HG03521 (cell line): ENCODE measurements around the gene C1orf87.

ENCODE experiments used
- ATAC-seq: cut with Tn5 transposase; IDR thresholded peaks from one replicate; pipeline ENCODE4 v1.9.1; 2021; ENCODE audit warnings: mild to moderate bottlenecking, moderate library complexity; ENCODE audit not compliant: unreplicated experiment

The C1orf87 gene

DNA sequence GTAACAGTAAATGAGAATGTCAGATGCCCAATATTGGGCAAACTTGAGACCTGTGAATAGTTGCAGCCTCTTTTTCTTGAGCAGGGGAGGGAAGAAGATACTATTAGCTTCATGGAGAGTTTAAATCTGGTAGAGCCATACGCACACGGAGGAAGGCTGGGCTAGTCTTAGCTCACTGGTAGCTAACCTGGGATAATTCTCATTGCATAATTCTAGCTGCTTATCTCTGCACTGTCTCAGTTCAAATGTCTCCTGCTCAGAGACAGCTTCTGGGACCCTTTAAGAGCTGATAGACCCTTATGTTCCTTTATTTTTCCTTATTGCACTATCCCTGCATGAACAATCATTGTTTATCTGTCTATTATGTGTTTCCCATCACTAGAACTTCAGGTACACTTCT is 8.4 kb downstream of the C1orf87 start:
- no peak for ATAC-seq

DNA sequence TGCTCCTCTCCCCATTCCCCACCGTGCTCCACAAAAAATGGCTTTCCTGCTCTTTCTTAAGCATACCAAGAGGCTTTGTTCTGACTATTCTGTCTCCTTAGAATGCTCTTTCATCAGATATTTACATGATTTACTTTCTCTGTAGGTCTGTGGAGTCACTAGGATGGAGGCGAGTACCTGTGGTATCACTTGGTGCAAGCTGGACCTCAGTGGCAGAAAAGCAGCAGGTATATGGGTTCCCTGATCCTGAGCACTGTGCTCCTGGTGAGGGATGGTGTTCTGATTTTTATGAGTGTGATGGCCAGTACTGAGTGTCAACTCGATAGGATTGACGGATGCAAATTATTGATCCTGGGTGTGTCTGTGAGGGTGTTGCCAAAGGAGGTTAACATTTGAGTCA is 10.0 kb downstream of the C1orf87 start:
- ATAC-seq: no peak

DNA sequence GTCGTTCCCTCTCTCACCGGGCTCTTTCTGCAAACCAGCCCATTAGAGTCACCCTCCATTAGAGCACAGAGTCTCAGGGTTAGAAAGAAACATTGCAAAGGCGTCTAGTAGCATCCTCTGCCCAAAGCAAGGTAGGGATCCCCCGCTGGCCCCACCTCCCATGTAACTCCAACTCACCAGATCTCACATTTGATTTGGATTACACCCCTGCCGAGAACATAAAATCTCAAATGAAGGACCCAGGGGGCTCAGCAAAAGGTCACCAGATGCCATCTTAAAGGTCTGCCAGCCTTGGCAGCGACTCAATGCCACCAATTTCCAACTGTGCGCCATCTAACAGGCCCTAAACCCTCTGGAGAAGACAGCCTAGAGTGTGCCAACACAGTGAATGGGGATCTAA is 14.1 kb downstream of the C1orf87 start:
- ATAC-seq: no peak

DNA sequence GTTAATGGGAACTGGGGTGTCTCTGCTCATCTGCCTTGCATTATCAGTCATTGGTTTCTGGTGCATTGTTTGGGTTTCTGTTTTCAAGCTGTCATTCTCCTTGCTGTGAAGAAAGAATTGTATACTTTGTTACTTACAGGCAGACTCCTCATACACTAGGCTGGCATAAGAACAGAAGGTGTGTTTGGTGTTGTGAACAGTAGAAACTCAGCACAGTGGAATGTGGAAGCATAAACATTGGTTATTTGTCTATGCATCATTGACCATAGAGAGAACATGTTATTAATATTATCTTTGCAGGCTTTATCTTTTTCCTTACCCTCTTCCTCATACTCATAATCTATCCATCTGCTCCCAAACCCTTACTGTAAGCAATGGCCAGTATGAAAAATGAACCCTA is 18.2 kb downstream of the C1orf87 start:
- ATAC-seq: no peak

DNA sequence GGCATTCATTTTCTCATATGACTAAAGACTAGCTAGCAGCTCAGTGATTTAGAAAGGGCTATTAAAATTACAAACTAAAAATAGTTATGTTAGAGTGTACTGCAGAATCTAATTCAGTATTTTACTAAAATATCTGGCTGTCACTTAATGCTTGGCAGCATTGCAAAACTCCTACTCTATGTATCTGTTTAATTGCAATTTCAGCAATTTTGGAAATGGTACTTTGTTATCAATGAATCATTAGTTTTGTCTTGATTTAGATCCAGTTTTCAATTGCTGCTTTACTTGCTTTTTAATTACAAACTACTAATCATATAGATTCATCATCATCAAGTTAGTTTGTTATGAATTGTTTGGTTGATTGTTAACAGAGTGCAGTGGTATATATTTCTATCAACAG is 19.2 kb downstream of the C1orf87 start:
- ATAC-seq: no peak

DNA sequence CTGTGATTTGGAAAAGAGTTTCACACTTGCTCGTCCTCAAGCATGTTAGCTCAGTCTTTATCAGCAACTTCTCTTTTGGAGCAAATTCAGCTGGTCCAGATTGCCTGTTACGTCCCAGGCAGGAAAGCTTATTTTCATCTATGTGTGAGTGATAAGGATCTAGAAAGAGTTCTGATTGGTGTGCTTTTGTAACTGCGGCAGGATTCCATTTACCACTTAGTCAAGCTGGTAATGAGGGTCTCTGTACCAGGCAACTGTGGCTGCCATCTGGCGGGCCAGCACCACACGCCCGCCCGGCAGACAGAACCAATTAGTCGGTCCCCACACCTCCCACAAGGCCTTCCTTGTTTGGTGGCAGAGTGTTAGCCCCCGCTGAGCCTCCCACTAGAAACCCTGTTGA is 21.0 kb downstream of the C1orf87 start:
- ATAC-seq: no peak

DNA sequence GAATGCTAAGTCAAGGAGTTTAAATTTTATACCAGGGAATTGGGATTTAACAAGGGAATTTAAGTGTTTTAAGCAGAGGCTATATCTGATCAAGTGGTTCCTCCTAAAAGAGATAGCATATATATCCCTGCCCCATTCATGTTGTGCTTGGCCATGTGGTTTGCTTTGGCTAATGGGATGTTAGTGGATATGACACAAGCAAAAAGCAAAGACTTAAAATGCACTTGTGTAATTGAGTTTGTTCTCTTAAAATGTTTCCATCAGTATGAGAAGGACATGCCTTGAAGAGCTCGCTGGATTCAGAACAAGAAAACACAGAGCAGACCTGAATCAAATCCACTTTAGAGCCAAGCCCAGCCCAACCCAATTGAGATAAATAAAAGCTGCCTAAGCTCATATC is 22.4 kb downstream of the C1orf87 start:
- no peak for ATAC-seq

DNA sequence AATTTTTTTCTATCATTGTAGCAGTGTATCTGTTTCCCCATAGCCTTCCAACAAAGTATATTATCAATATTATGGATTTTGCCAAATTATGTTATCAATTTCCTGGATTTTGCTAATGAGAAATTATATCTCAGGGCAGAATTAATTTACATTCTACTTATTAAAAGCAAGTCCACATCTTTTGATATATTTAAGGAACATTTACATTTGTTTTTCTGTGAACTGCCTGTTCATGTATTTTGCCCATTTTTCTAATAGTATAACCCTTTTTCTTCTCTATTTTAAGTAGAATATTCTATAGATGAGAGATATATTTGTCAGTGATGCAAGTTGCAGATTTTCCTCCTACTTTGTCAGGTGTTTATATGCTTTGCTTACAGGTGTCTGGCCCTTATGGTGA is 24.4 kb downstream of the C1orf87 start:
- ATAC-seq: no peak

DNA sequence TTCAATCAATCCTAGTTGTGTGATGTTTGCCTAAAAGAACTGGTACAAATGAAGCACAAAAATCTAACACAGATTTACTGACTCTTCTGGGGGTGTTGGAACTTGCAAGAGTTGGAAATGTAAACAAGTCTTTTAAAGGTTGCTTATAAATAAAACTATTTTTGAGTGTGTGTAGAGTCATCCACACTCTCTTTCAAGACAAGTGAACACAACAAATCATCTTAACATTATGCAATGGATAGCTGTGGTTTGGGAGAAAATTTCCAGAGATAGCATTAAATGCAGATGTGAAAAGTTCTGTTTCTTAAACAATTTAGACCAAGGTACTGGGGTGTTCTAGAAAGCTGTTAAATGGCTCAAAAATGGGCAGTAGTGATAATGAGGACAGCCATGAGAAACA is 28.7 kb downstream of the C1orf87 start:
- ATAC-seq: no peak

DNA sequence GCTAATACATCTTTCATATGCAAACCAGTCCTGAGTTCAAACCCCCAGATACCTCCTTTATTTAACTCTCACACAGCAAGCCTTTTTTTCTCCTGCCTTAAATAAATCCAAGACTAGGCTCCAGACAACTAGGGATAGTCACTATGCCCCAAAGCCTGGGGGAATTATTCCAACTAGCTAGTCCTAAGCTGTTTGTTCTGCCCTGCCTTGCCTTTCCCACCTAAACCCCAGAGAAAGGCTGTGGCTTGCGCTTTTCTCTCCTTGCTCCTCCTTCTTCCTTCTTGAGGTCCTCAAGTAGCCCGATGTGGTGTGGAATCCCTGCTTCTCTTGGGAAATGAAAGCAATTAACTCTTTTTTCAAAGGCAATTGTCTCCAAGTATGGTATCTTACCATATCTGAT is 31.8 kb downstream of the C1orf87 start:
- no peak for ATAC-seq

DNA sequence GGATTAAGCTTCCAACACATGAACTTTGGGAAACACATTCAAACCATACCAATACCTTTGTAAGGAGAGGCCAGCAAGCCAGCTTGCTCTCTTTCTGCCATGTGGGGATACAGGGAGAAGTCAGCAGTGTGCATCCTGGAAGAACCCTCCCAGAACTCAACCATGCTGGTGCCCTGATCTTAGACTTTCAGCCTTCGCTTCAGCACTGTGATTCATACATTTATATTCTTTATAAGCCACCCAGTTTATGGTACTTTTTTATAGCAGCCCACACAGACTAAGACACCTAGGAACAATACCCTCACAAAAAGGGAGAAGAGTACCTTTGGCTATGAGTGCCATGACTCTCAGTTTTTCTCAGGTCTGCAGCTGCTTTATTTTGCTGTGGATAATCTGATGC is 35.9 kb downstream of the C1orf87 start:
- no peak for ATAC-seq

DNA sequence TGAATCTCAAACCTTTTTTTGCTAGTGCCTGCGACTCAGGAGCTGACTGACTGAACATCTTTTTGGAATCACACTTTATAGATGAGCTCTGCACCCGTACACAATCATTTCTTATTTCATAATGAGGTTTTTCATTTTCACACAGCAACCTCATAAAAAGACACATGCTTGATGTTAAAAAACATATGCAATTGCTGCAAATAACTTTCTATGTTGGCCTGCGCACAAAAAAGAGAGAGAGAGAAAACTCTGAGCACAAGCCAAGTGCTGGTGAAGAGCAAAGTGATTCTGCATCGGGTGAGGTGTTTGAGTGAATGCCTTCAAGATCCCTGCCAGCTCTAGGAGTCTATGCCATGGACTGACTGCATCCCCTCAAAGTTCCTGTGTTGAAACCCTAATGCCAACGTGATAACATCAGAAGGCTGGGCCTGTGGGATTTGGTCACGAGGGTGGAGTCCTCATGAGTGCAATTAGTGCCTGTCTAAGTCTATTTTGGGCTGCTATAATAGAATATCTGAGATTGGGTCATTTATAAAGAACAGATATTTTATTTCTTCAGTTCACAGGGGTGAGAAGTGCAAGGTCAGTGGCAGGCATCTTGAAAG is 36.6 kb downstream of the C1orf87 start:
- ATAC-seq: no peak

DNA sequence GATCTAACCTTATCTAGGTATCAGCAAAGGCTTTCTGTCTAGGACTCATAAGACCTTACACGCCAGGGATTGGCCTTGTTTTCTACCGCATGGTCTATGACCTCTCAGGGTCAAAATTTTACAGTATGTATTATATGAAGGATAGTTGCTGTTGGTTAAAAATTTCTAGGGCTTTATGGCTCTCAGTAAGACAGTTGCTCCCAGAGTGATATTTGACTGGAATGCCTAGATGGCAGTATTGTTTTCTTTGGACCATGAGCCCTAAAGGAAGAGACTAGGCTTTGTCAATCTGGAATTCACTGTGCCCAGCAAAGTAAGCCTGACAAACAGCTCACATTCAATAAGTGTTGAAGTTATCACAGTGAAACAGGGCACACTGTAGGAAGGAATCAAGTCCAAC is 37.6 kb downstream of the C1orf87 start:
- no peak for ATAC-seq

DNA sequence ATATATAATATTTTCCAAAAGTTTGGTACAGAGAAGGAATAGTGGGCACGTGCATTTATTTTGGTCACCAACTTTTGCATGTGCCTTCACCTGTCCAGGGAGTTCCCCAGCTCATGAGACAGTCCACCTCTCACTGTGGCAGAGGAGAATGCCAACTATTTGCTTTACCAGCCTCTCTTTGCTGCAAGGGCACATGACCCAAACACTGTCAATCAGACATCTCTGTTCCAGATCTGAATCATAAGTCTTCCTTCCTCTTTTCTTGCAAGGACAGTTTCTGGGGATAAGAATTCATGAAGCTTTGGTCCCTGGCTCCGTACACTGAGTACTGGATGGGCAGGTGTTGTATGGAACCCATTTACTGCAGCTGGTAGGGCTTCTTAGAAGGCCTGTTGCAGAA is 38.6 kb downstream of the C1orf87 start:
- ATAC-seq: no peak

DNA sequence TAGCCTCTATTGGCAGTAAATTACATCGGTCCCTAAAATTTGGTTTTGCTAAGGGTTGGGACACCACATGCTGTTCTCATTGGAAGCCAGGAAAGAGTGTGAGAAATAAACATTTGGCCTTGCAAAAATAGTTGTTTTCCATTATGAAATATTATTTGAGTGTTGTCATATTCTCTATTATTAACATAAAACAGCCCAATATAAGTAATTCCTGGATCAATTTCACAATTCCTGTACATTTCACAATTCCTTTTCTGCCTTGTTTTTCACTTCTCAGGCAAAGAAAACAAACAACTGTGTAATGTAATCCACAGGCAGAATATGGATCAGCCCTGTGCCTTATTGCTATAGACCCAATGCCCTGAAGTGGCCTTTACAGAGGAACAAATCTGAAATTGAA is 40.5 kb downstream of the C1orf87 start:
- ATAC-seq: no peak

DNA sequence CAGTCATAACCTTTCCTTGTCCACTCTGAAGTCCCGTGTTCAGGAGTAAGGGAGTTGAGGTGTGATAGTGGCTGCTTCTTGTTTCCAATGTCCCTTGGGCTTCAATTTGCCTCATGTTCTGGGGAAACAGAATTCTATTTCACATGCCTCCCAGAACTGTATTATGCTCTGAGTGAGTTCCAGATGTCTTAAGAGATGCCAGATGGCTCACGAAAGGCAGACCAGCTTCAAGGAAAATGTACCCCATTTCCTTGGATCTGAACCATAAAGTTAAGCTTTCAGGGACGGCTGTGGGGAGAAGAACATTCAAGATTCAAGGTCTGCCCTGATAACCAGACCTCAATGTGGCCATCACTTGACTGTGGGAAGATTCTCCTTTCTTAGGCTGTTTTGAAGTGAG is 42.4 kb downstream of the C1orf87 start:
- no peak for ATAC-seq

DNA sequence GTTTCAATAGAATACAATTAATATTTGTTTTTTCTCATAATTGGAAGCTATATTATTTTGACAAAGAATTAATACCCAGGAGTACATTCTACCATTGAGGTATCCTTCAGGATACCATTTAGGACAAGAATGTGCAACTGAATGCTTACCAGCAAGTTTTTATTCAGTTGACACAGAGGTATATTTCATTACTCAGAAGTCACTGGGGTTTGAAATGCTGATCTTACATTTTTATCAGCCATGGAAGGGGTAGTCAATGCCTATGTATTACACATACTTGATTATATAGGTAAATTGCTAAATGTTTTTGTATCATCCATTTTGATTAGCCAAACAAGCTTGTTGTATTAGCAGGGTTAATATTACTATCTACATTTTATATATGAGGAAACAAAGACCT is 48.0 kb downstream of the C1orf87 start:
- ATAC-seq: no peak

DNA sequence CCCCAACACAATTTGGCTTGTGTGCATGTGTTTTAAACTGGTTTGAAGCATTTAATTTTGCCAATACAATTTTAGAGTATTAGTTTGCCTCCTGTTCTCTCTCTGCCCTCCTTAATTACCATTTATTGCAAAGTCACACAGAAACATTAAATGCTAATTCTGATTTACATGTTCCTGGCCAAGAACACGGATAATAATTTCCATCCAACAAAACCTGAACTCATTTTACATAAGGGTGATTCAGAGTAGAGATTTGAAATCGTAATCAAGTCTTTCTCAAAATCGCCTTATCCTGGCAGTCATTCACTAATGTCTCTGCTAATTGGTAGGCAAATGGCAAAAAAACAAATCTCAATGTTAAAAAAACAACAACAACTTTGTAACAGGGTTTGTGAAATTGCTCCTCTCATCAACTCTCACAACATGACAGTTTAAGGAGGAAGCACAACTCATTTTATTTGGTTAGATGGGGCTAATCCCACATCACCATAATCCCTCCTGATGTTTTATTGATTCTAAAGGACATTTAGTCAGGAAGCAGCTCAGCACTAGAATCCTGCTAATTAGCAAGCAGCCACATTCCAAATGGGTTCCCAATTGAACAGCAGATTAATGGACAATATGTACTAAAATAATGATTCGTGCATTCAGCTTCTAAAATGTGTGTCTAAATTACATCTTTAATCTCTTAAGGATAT is 55.9 kb downstream of the C1orf87 start:
- no peak for ATAC-seq

DNA sequence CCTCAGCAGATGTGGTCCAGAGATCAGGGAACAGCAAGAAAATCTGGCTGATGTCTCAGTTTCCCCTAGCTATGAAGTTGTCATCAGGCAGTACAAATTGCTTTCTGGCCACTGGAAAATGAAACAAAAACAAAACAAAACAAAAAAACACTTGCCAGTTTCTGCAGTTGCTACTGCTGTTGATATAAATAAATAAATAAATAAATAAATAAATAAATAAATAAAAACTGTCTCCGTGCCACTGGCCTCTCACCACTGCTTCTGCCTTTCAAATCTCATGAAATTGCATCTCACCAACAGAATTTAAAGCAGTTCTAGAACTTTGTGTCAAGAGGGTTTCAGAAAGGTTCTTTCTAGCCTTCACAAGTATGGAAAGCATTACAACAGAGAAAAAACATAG is 62.9 kb downstream of the C1orf87 start:
- ATAC-seq: no peak

DNA sequence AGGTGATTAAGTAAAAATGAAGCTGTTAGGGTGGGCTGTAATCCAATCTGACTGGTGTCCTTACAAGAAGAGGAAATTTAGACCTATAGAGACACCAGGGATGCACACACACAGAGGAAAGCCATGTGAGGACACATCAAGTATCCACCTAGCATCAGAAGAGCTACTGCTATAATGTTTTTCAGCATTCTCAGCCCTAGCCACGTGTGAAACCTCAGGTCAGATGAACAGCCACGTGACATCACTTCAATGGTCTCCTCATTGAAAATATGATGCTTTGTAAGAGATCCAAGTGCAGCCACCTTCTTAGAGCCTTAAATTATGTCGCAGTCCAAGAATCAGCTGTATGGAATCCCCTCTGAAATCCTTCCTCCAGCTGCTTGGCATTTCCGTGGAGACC is 65.1 kb downstream of the C1orf87 start:
- ATAC-seq: no peak

DNA sequence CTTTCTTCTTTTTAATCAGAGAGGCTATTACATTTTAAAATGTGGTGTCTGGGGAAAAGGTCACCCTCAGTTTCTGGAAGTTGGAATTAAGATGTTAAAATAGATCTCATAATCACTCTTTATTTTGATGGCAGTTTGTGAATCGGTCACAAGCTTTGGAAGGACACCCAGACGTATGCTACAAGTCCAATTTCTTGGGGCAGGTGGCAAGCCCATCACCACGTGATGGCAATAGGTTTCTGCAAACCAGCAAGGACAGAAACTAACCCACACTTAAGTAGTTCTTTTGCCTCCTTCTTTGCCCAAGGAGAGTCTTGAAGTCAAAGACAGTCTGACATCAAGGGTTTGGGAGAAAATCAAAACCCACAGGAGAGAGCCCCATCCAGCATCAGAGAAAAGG is 72.9 kb downstream of the C1orf87 start:
- ATAC-seq: no peak

DNA sequence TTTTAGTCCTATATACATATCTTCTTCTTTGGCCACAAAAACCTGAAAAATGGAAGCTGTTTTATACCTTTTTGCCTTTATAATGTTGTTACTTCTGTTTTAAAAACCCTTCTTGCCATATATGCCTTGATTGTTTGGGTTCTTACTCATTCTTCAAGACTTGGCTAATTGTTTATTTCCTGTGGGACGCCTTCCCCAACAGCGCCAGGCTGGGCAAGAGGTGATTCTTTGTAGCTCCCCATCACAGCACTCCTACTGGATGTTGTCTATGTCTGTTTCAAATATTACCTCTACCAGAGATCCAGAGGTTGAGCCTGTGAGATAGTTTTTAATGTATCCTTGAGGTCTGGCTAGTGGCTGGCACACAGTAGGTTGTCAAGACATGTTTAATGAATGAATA is 73.8 kb downstream of the C1orf87 start:
- no peak for ATAC-seq

DNA sequence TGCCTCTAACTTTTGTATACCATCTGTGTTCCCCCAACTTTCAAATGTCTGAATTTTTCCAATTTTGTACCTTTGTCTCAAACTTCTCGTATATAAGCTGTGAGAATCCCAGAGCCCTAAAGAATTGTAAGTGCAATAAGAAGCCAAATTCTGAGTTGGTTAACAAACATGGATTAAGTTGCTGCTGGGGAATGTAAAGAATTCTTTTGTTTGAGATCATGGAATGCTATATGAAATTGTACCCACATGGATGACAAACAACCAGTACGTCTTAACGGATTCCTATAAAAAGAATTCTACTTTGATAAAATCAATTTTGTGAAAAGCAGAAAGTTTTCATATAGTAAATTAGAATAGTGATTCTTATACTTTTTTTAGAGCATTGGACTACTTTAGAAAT is 74.6 kb downstream of the C1orf87 start:
- ATAC-seq: no peak
